CD14-positive monocyte (primary cell): ENCODE results near the gene NHS. TPM values are rescaled to one million over a fixed set of nuclear protein-coding genes. Genes with fewer than 3 reads are reported as not detected.

Source experiments
- DNase-seq, 3 donors: peaks; one replicate each; pipeline ENCODE4 v3.0.0-alpha.2; 2011 to 2022
- H2AFZ ChIP-seq: 2 replicates; pipeline ENCODE4 v1.6.0; 2012; ENCODE audit warnings: mild to moderate bottlenecking, low read depth, low read length, inconsistent platforms; ENCODE audit not compliant: insufficient read depth, poor library complexity, severe bottlenecking
- H3K27ac ChIP-seq, 2 donors: 1 replicate in 1 of 2; 2 replicates in 1 of 2; pipeline ENCODE4 v1.5.1; 2012 to 2013; ENCODE audit warnings: low read length in 2 of 2, control low read depth in 1 of 2, inconsistent platforms in 1 of 2, low read depth in 1 of 2, mild to moderate bottlenecking in 1 of 2
- H3K27me3 ChIP-seq, 2 donors: one replicate each; pipeline versions ENCODE4 v1.6.0 to v1.6.1; 2011 to 2013; ENCODE audit warnings: low read length in 2 of 2; ENCODE audit not compliant: control insufficient read depth in 2 of 2, insufficient read depth in 2 of 2
- H3K36me3 ChIP-seq, 2 donors: replicated peaks in 1 of 2; 1 replicate in 1 of 2; 2 replicates in 1 of 2; pipeline versions ENCODE4 v1.5.1 to v1.6.1; 2012 to 2013; ENCODE audit warnings: low read length in 2 of 2, control low read depth in 1 of 2, inconsistent platforms in 1 of 2, mild to moderate bottlenecking in 1 of 2; ENCODE audit not compliant: insufficient read depth in 2 of 2, control insufficient read depth in 1 of 2
- H3K4me1 ChIP-seq, 2 donors: 1 replicate in 1 of 2; 2 replicates in 1 of 2; pipeline versions ENCODE4 v1.5.1 to v1.6.1; 2012 to 2013; ENCODE audit warnings: low read length in 2 of 2, control low read depth in 1 of 2, inconsistent platforms in 1 of 2, mild to moderate bottlenecking in 1 of 2, moderate library complexity in 1 of 2; ENCODE audit not compliant: insufficient read depth in 2 of 2, control insufficient read depth in 1 of 2
- H3K4me2 ChIP-seq: replicated peaks from 2 replicates; pipeline ENCODE3; 2012; ENCODE audit warnings: low read length, moderate library complexity, mild to moderate bottlenecking; ENCODE audit not compliant: poor library complexity, severe bottlenecking; ENCODE audit errors: extremely low read depth
- H3K4me3 ChIP-seq, 3 experiments: fragments of 200-600 bp in 1 of 3; sonication (generic) in 1 of 3; replicated peaks in 1 of 3; 1 replicate in 2 of 3; 2 replicates in 1 of 3; pipeline ENCODE4 v1.5.1; 2011 to 2013; ENCODE audit warnings: low read length in 3 of 3, mild to moderate bottlenecking in 3 of 3, control low read depth in 2 of 3, low read depth in 2 of 3, inconsistent platforms in 1 of 3, moderate library complexity in 1 of 3
- H3K79me2 ChIP-seq: 2 replicates; pipeline ENCODE4 v1.6.0; 2012; ENCODE audit warnings: mild to moderate bottlenecking, control low read depth, inconsistent platforms, low read length, moderate library complexity; ENCODE audit not compliant: insufficient read depth
- H3K9ac ChIP-seq: 2 replicates; pipeline ENCODE4 v1.6.0; 2017; ENCODE audit warnings: low read length, mild to moderate bottlenecking; ENCODE audit not compliant: insufficient read depth, poor library complexity, severe bottlenecking
- H3K9me3 ChIP-seq, 2 donors: replicated peaks in 1 of 2; 1 replicate in 1 of 2; 2 replicates in 1 of 2; pipeline versions ENCODE4 v1.5.1 to v1.6.1; 2012 to 2013; ENCODE audit warnings: low read length in 2 of 2, control low read depth in 1 of 2; ENCODE audit not compliant: control insufficient read depth in 1 of 2, insufficient read depth in 1 of 2
- H4K20me1 ChIP-seq: 2 replicates; pipeline ENCODE4 v1.6.0; 2012; ENCODE audit warnings: mild to moderate bottlenecking, low read length, control low read depth, moderate library complexity; ENCODE audit not compliant: insufficient read depth
- H3K27ac Mint-ChIP-seq, 7 donors: one replicate each; pipeline ENCODE4 v1.8.0; 2020; ENCODE audit warnings: mild to moderate bottlenecking in 7 of 7, mixed read lengths in 7 of 7, moderate library complexity in 6 of 7, inconsistent platforms in 2 of 7
- H3K27me3 Mint-ChIP-seq, 3 donors: one replicate each; pipeline ENCODE4 v1.8.0; 2021 to 2022; ENCODE audit warnings: low read depth in 3 of 3, mild to moderate bottlenecking in 3 of 3, mixed read lengths in 3 of 3, moderate library complexity in 3 of 3, inconsistent platforms in 1 of 3
- H3K36me3 Mint-ChIP-seq, 2 donors: one replicate each; pipeline ENCODE4 v1.8.0; 2020; ENCODE audit warnings: mixed read lengths in 2 of 2, inconsistent platforms in 1 of 2, mild to moderate bottlenecking in 1 of 2
- H3K4me1 Mint-ChIP-seq: one replicate; pipeline ENCODE4 v1.8.0; 2020; ENCODE audit warnings: mild to moderate bottlenecking, mixed read lengths
- H3K4me3 Mint-ChIP-seq, 2 donors: one replicate each; pipeline ENCODE4 v1.8.0; 2020; ENCODE audit warnings: mild to moderate bottlenecking in 2 of 2, mixed read lengths in 2 of 2, moderate library complexity in 1 of 2
- H3K9me3 Mint-ChIP-seq, 7 donors: one replicate each; pipeline ENCODE4 v1.8.0; 2020 to 2022; ENCODE audit warnings: mixed read lengths in 7 of 7, mild to moderate bottlenecking in 6 of 7, moderate library complexity in 6 of 7, inconsistent platforms in 2 of 7
- WGBS: methylation state at CpG from one replicate; pipeline ENCODE4 v1.1.5; 2013; ENCODE audit warnings: missing lambda C conversion rate; ENCODE audit not compliant: insufficient coverage; 5-methylcytosine and 5-hydroxymethylcytosine counted together
- intact Hi-C, 2 donors: fragments of 100-400 bp; cut with micrococcal nuclease; formaldehyde crosslinking; loops; one replicate each; pipeline versions ENCODE4 v1.15.0 to v1.15.1; 2023
- polyA plus RNA-seq, 3 donors: library from polyadenylated mRNA; depleted of rRNA in 1 of 3; unstranded in 2 of 3; stranded (reverse) in 1 of 3; fragments of 300-500 nt in 2 of 3; fragments of >200 nt in 1 of 3; fragmentation: Illumina TruSeq in 2 of 3; gene quantifications; 1 replicate in 2 of 3; 2 replicates in 1 of 3; pipeline ENCODE4 v1.2.3, GENCODE V29; 2012 to 2021
- TF ChIP-seq, protein P1 (sequence below): fragments of 200-600 bp; IDR thresholded peaks from one replicate; pipeline ENCODE4 v1.8.0; 2022; ENCODE audit warnings: antibody characterized with exemption, mild to moderate bottlenecking

Gene NHS
- polyA plus RNA-seq, 3 donors: 0.86 to 1.8 (median 1.3) TPM

DNA sequence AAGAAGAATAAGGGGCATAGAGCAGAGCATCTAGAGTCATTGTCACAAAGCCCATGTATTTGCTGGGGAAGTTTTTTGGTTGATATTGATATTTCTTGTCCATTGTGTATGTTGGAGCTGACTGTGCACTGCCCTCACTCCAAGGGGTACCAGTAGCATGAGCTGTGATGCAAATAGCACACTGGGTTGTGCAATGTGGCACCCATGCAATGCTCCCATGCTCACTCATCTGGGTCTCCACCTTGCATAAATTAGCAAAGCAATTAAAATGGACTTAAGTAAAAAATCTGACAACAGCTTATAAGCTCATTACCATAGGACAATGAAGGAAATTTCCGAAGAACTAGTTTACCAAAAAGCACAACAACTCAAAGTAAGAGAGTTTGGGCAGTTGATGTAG is 87.9 kb downstream of the NHS start:
- TF ChIP-seq, protein P1, sequence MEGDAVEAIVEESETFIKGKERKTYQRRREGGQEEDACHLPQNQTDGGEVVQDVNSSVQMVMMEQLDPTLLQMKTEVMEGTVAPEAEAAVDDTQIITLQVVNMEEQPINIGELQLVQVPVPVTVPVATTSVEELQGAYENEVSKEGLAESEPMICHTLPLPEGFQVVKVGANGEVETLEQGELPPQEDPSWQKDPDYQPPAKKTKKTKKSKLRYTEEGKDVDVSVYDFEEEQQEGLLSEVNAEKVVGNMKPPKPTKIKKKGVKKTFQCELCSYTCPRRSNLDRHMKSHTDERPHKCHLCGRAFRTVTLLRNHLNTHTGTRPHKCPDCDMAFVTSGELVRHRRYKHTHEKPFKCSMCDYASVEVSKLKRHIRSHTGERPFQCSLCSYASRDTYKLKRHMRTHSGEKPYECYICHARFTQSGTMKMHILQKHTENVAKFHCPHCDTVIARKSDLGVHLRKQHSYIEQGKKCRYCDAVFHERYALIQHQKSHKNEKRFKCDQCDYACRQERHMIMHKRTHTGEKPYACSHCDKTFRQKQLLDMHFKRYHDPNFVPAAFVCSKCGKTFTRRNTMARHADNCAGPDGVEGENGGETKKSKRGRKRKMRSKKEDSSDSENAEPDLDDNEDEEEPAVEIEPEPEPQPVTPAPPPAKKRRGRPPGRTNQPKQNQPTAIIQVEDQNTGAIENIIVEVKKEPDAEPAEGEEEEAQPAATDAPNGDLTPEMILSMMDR: no peak
- no peaks in the 10 kb centered on the region for H4K20me1 ChIP-seq
- Mint-ChIP-seq H3K27me3 (peaks cover 3 to 10% (median 3%) of the 10 kb centered on the region in 3 donors), H3K36me3 (no peaks in the 10 kb centered on the region), H3K27ac (no peak overlapping the region), H3K4me3 (no peak overlapping the region), H3K4me1 (peaks cover 9% of the 10 kb centered on the region), H3K9me3 (peaks cover 0 to 3% (median 0%) of the 10 kb centered on the region in 7 donors)
- no peak overlapping the region for H3K4me2 ChIP-seq
- DNase-seq: no peak
- no peak overlapping the region for H3K4me3 ChIP-seq
- peaks cover 0 to 6% of the 10 kb centered on the region in 2 donors for H3K27me3 ChIP-seq
- no peaks in the 10 kb centered on the region for H3K4me1 ChIP-seq
- no peaks in the 10 kb centered on the region for H3K36me3 ChIP-seq
- H2AFZ ChIP-seq: no peak overlapping the region
- no peak overlapping the region for H3K9ac ChIP-seq
- intact Hi-C loops: no loop called here
- H3K9me3 ChIP-seq: no peaks in the 10 kb centered on the region
- no peaks in the 10 kb centered on the region for H3K79me2 ChIP-seq
- WGBS: no CpG with 5 or more reads among the region's 1 CpG
- H3K27ac ChIP-seq: no peak overlapping the region

DNA sequence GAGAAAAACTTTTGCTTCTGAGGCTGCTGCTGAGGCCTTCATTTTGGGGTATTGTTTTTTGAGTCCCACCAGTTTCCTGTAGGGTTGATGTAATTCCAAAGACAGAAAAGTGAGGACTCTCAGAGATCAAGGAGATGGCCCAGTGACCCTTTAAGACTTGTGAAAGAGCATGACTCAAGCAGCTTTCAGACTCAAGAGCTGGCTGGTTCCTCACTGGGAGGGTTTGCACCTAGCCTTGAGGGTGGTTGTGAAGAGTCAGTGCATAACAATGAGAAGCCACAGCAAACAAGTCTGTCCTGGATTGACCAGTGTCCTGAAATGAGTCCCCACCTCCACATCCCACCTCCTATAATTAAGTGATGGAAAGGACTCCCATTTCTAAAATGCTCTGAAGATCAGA is 89.2 kb downstream of the NHS start:
- TF ChIP-seq, protein P1: no peak
- Histone ChIP-seq H3K79me2 (no peaks in the 10 kb centered on the region), H3K27me3 (peaks cover 0 to 4% of the 10 kb centered on the region in 2 donors), H2AFZ (no peak overlapping the region), H3K4me3 (no peak overlapping the region), H3K36me3 (no peaks in the 10 kb centered on the region), H3K4me1 (no peaks in the 10 kb centered on the region), H3K27ac (no peak overlapping the region), H3K4me2 (no peak overlapping the region), H3K9me3 (no peaks in the 10 kb centered on the region), H3K9ac (no peak overlapping the region), H4K20me1 (no peaks in the 10 kb centered on the region)
- Mint-ChIP-seq H3K4me3 (no peak overlapping the region), H3K36me3 (no peaks in the 10 kb centered on the region), H3K27me3 (peaks cover 2 to 5% (median 5%) of the 10 kb centered on the region in 3 donors), H3K4me1 (peaks cover 9% of the 10 kb centered on the region), H3K27ac (no peak overlapping the region), H3K9me3 (peaks cover 0 to 3% (median 0%) of the 10 kb centered on the region in 7 donors)
- intact Hi-C loops: no loop called here
- peak in 1 of 3 donors; percentile 2 for DNase-seq
